Fibroblast of mammary gland (primary cell): ENCODE results near the gene INSM1.

Source experiments
- DNase-seq: peaks from one replicate; pipeline ENCODE4 v3.0.0-alpha.2; 2010; ENCODE audit warnings: low read depth
- H3K4me3 ChIP-seq: 2 replicates; pipeline ENCODE4 v1.5.1; 2011; ENCODE audit warnings: low read depth, mild to moderate bottlenecking, low read length, moderate library complexity; ENCODE audit not compliant: control insufficient read depth
- CTCF ChIP-seq: conservative IDR thresholded peaks from 2 replicates; pipeline ENCODE4 v1.5.1; 2011; ENCODE audit warnings: low read depth, low read length, inconsistent platforms; ENCODE audit not compliant: control insufficient read depth, insufficient read depth

Gene INSM1

GRCh38 chr20:20417876-20418676, 50.2 kb downstream of the INSM1 start:
- DNase-seq: no peak
- no peak for TF ChIP-seq CTCF
- no peak overlapping the region for H3K4me3 ChIP-seq
